Skeletal muscle tissue (tissue), 4 donors: ENCODE results near the gene MCHR2. TPM values are rescaled to one million over a fixed set of nuclear protein-coding genes. Genes with fewer than 3 reads are reported as not detected.
"Not testable (repeated sequence)": the region's sequence is repeated elsewhere in the genome, so short reads cannot be mapped to it uniquely, and the experiment has no call there.

Experiments used
- H3K27ac ChIP-seq: one replicate; pipeline ENCODE4 v1.7.0; 2013; ENCODE audit warnings: mild to moderate bottlenecking, low read depth, low read length, inconsistent platforms
- H3K27me3 ChIP-seq, 3 donors: one replicate each; pipeline ENCODE4 v1.7.0; 2013; ENCODE audit warnings: low read length in 3 of 3; ENCODE audit not compliant: control insufficient read depth in 3 of 3, insufficient read depth in 3 of 3
- H3K36me3 ChIP-seq, 3 donors: one replicate each; pipeline ENCODE4 v1.7.0; 2013; ENCODE audit warnings: low read length in 3 of 3; ENCODE audit not compliant: control insufficient read depth in 3 of 3, insufficient read depth in 3 of 3
- H3K4me1 ChIP-seq, 3 donors: one replicate each; pipeline ENCODE4 v1.7.0; 2013; ENCODE audit warnings: low read length in 3 of 3, mild to moderate bottlenecking in 3 of 3; ENCODE audit not compliant: control insufficient read depth in 3 of 3, insufficient read depth in 3 of 3
- H3K4me3 ChIP-seq, 3 donors: one replicate each; pipeline ENCODE4 v1.7.0; 2013; ENCODE audit warnings: low read length in 3 of 3
- H3K9ac ChIP-seq, 3 donors: one replicate each; pipeline ENCODE4 v1.7.0; 2013; ENCODE audit warnings: low read length in 3 of 3, mild to moderate bottlenecking in 3 of 3, moderate library complexity in 2 of 3, low read depth in 1 of 3
- H3K9me3 ChIP-seq, 3 donors: one replicate each; pipeline ENCODE4 v1.7.0; 2013; ENCODE audit warnings: low read length in 3 of 3; ENCODE audit not compliant: control insufficient read depth in 3 of 3
- total RNA-seq: library from RNA; depleted of rRNA; stranded (reverse); fragments of >200 nt; gene quantifications from one replicate; pipeline ENCODE4 v1.2.3, GENCODE V29; 2014
- donor health status: Osteomylitis.

The MCHR2 gene, protein sequence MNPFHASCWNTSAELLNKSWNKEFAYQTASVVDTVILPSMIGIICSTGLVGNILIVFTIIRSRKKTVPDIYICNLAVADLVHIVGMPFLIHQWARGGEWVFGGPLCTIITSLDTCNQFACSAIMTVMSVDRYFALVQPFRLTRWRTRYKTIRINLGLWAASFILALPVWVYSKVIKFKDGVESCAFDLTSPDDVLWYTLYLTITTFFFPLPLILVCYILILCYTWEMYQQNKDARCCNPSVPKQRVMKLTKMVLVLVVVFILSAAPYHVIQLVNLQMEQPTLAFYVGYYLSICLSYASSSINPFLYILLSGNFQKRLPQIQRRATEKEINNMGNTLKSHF
- total RNA-seq = not detected

DNA sequence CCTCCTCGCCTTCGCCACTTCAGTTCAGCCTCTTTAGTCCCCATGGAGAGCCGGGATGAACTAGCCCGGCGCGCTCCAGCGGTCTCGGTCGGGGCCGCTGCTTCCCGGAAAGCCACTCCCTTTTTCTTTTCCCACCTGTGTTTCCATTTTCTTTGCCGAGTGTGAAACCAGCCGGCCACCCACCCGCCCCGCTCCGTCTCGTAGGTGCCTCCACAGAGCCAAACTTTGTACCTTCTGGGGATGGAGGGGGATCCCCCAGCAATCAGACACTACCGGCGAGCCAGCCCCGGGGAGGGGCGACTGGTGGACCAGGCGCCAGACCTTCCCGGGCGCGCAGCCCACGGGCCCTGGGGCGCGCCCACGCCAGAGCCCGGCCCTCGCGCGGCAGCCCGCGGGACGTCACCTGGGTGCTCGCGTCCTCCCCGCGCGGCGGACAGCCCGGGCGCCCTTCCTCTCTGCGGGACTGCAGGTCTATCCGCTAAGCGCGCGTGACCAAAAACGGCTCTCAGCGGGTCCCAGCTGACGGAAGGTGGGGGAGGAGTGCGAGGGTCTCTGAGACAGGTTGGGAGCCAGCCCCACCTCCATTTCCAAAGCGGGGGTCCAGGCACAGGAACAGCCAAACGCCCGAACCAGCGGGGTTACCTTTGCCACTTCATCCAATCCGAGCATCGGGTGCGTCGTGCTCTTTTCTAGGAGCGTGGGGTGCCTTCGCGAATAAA is at the start of gene MCHR2:
TSS of gene MCHR2 (minus strand) at position 691 of the 719 bp plus-strand sequence. CDS start 38,076 bp downstream, outside the sequence.
- H3K4me3 ChIP-seq = peak within 1 kb of the TSS; percentile 10 to 46 (median 32)
- H3K9me3 ChIP-seq = no peaks in the 10 kb centered on the region
- H3K36me3 ChIP-seq = no peaks in the 10 kb centered on the region
- H3K4me1 ChIP-seq = no peaks in the 10 kb centered on the region
- no peak within 1 kb of the TSS for H3K9ac ChIP-seq
- peaks cover 13 to 22% (median 19%) of the 10 kb centered on the region in 3 donors for H3K27me3 ChIP-seq
- H3K27ac ChIP-seq = no peak within 1 kb of the TSS

DNA sequence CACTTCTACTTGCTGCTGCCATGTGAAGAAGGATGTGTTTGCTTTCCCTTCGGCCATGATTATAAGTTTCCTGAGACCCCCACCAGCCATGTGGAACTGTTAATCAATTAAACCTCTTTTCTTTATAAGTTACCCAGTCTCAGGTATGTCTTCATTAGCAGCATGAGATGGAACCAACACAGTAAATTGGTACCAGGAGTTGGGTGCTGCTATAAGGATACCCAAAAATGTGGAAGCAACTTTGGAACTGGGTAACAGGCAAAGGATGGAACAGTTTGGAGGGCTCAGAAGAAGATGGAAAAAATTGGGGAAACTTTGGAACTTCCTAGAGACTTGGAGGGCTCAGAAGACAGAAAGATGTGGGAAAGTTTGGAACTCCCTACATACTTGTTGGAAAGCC is 44.5 kb upstream of the MCHR2 start:
- H3K4me3 ChIP-seq, H3K9me3 ChIP-seq, H3K27ac ChIP-seq, H3K27me3 ChIP-seq, H3K36me3 ChIP-seq, H3K9ac ChIP-seq, H3K4me1 ChIP-seq: not testable (repeated sequence)

DNA sequence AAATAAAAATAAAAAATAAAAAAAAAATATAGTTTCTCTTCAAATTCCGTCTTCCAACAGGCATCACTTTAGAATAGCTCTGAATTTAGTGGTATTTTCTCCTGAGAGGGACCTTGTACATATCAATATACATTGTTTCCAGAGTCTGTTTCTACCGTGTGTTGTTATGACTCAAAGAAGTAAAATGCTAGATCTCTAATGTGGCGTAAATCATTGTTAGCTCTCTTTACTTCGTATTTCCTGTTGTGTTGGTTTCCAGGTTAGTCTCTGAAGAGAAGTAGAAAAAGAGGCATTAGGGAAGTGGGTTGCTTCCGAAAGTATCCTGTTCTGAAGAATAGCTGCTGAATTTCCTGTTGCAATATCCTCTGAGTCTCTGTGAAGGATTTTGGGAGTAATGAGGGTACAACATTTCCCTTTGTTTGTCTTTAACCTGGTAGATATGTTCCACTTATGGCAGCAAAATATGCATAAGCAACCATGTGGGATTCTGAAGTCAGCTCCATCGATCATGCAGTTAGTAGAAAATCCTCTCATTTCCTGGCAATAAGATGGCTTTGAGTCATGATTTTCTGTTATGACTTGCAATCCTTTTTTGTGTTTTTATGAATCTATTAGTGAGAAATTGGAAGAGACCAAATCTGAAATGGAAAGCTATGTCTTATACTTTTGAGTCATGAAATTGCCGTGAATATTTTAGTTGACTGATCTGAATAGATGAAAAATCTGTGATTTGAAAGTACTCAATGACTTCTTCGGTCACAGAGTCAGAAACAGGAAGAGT is 42.0 kb upstream of the MCHR2 start:
- no peak overlapping the region for H3K4me3 ChIP-seq
- no peaks in the 10 kb centered on the region for H3K36me3 ChIP-seq
- H3K27me3 ChIP-seq = no peaks in the 10 kb centered on the region
- H3K9ac ChIP-seq = no peak overlapping the region
- no peaks in the 10 kb centered on the region for H3K4me1 ChIP-seq
- no peak overlapping the region for H3K27ac ChIP-seq
- H3K9me3 ChIP-seq = peaks cover 0 to 6% (median 0%) of the 10 kb centered on the region in 3 donors

DNA sequence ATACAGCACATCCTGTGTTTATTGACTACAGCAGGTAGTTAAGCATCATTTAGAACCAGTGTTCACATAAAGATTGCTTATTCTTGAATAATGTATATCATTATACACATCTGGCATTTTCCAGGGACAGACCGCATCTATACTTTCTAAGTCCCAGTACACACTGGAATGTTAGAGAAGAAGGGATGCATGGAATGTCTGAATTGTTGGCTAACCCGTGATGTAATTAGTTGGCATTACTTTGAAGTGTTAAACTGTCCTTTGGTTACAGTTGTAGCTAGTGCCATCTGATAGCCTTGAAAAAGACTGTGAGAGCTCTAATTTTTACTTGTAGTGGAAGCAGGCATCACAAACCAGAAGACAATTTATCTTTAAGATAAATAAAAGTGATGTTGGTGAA is 29.8 kb upstream of the MCHR2 start:
- no peaks in the 10 kb centered on the region for H3K9me3 ChIP-seq
- no peaks in the 10 kb centered on the region for H3K36me3 ChIP-seq
- no peak overlapping the region for H3K27ac ChIP-seq
- H3K4me1 ChIP-seq = no peaks in the 10 kb centered on the region
- no peaks in the 10 kb centered on the region for H3K27me3 ChIP-seq
- no peak overlapping the region for H3K4me3 ChIP-seq
- no peak overlapping the region for H3K9ac ChIP-seq

DNA sequence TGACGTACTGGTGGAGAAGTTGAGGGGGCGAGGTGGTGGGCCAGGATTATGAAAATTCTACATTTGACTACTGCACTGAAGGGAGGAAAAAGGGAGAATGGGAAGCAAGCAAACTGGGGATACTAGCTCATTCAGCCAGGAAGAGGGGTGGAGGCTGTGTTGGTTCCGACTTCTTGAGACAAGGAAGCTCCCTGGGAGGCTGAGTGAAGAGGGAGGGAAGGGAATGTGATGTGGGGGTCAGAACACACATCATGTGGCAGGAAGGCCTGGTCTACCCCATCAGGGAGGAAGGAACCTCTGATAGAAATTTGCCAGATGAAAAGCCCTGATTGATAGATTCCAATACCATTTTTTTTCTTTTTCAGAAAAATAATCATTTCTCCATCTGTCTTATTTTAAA is 28.8 kb upstream of the MCHR2 start:
- H3K9me3 ChIP-seq = no peaks in the 10 kb centered on the region

DNA sequence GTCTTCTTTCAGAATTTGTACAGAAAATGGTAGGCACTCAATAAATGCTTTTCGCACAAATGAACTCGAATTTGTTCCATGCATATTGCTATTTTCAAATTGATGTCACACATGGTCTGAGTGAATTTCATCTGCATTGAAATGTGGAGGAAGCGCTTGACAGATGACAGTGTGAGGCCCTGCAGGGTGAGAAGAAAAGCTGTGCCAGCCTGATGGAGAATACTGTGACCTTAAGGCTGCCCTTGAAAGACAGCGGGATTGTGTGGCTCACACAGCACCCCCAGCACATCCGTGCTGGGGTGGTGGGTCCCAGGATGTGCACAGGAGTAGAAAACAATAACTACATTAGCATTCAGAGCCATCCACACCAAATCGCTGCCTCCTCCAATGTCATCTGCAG is 14.8 kb upstream of the MCHR2 start:
- no peaks in the 10 kb centered on the region for H3K36me3 ChIP-seq
- no peaks in the 10 kb centered on the region for H3K9me3 ChIP-seq
- no peak overlapping the region for H3K4me3 ChIP-seq
- no peaks in the 10 kb centered on the region for H3K4me1 ChIP-seq
- no peak overlapping the region for H3K27ac ChIP-seq
- H3K9ac ChIP-seq = no peak overlapping the region
- no peaks in the 10 kb centered on the region for H3K27me3 ChIP-seq

More for the DNA sequence above, 28.8 kb upstream of the MCHR2 start:
- H3K4me3 ChIP-seq = no peak overlapping the region
- H3K36me3 ChIP-seq = no peaks in the 10 kb centered on the region
- H3K9ac ChIP-seq = no peak overlapping the region
- no peaks in the 10 kb centered on the region for H3K27me3 ChIP-seq
- no peak overlapping the region for H3K27ac ChIP-seq
- no peaks in the 10 kb centered on the region for H3K4me1 ChIP-seq

DNA sequence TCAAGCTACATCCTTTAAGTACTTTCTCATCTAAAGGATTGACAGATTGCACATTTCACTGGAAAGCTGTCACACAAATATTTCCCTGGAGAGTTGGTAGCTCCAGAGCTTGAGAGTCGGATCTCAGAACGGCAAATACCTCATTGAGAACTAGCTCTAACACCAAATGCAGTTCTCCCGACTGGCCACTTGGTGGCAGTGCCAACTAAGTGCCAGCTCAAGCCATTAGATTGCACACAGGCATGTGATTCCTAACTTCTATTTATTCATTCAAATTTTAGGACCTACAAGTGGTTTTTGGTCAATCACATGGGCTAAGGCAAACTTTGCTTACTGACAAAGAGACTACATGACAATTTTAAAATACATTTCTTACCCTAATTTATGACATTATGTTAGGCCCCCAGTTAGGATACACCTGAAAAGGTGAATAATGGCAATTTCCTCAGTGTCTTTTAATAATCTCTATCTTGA is 7.9 kb upstream of the MCHR2 start:
- Histone ChIP-seq H3K4me1 (no peaks in the 10 kb centered on the region), H3K36me3 (no peaks in the 10 kb centered on the region), H3K27me3 (peaks cover 0 to 3% (median 0%) of the 10 kb centered on the region in 3 donors), H3K27ac (no peak overlapping the region), H3K4me3 (no peak overlapping the region), H3K9me3 (no peaks in the 10 kb centered on the region), H3K9ac (no peak overlapping the region)

DNA sequence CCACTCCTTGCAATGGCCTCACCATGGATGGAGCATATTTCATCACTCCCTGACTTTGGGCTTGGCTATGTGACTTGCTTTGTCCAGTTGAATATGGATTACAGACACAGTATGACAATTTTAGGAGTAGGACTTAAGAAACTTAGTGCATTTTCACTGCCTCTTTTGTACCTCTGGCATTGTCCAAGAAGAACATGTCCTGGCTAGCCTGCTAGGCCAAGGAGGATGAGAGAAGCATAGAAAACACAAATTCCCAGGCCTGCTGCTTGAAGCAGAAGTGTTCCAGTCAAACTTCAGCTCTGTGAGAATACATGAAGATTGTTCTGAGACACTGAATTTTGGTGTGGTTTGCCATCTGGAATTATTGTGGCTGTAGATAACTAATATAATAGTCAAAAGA is 3.1 kb upstream of the MCHR2 start:
- Histone ChIP-seq H3K4me3 (no peak overlapping the region), H3K9ac (no peak overlapping the region), H3K27me3 (peaks cover 13 to 19% (median 19%) of the 10 kb centered on the region in 3 donors), H3K9me3 (no peaks in the 10 kb centered on the region), H3K4me1 (no peaks in the 10 kb centered on the region), H3K27ac (no peak overlapping the region), H3K36me3 (no peaks in the 10 kb centered on the region)

DNA sequence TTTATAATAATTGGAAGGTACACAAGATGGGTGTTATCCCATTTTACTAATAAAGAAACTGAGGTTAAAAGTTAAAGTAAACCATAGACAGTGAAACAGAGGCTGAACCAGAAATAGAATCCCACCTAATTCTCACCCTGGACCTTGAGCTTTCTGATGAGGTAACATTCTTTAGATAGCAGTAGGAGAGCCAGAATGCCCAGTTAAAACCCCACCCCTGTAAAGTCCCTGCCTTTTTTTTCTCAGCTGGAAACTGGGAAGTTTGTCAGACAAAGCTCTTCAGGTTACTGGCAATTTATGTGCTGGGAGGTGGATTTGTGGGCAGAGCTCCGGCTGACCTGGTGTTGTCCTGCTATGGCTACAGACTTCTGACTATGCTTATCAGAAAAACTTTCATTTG is 1.9 kb upstream of the MCHR2 start:
- Histone ChIP-seq H3K4me3 (no peak overlapping the region), H3K36me3 (no peaks in the 10 kb centered on the region), H3K4me1 (no peaks in the 10 kb centered on the region), H3K9me3 (no peaks in the 10 kb centered on the region), H3K27me3 (peaks cover 13 to 22% (median 21%) of the 10 kb centered on the region in 3 donors), H3K9ac (no peak overlapping the region), H3K27ac (no peak overlapping the region)
